Limb (tissue), 2 donors: ENCODE results near the gene LATS2.

Experiments
- DNase-seq, 2 donors: peaks; one replicate each; pipeline ENCODE4 v3.0.0-alpha.2; 2016; ENCODE audit errors: extremely low spot score in 2 of 2

The LATS2 gene

GRCh38 chr13:21048901-21049698, 12.3 kb downstream of the LATS2 start:
- DNase-seq: no peak

- no peak for DNase-seq
Measured at GRCh38 chr13:21047591-21048282, 13.6 kb downstream of the LATS2 start.

GRCh38 chr13:21047087-21047486, 14.3 kb downstream of the LATS2 start:
- DNase-seq: no peak

GRCh38 chr13:21046203-21046602, 15.2 kb downstream of the LATS2 start:
- no peak for DNase-seq

GRCh38 chr13:21045100-21045499, 16.3 kb downstream of the LATS2 start:
- no peak for DNase-seq

- no peak for DNase-seq
Measured at GRCh38 chr13:21043898-21044297, 17.5 kb downstream of the LATS2 start.

- no peak for DNase-seq
Measured at GRCh38 chr13:21040120-21040826, 21.1 kb downstream of the LATS2 start.

GRCh38 chr13:21039097-21039800, 22.1 kb downstream of the LATS2 start:
- DNase-seq: no peak

GRCh38 chr13:21037656-21038055, 23.7 kb downstream of the LATS2 start:
- DNase-seq: no peak

- DNase-seq: no peak
Measured at GRCh38 chr13:21035498-21035897, 25.9 kb downstream of the LATS2 start.

GRCh38 chr13:21034603-21035191, 26.7 kb downstream of the LATS2 start:
- DNase-seq: no peak

- no peak for DNase-seq
Measured at GRCh38 chr13:21033856-21034602, 27.4 kb downstream of the LATS2 start.

GRCh38 chr13:21033212-21033840, 28.1 kb downstream of the LATS2 start:
- DNase-seq: peak in 1 of 2 donors; percentile 40

GRCh38 chr13:21032656-21033055, 28.7 kb downstream of the LATS2 start:
- no peak for DNase-seq

- DNase-seq: no peak
Measured at GRCh38 chr13:21031594-21032275, 29.7 kb downstream of the LATS2 start.

- DNase-seq: no peak
Measured at GRCh38 chr13:21025539-21025938, 35.8 kb downstream of the LATS2 start.

GRCh38 chr13:21022056-21022979, 39.1 kb downstream of the LATS2 start:
- DNase-seq: no peak

GRCh38 chr13:21020581-21020980, 40.8 kb downstream of the LATS2 start:
- DNase-seq: no peak
